MM.1S (cell line): Measurements from ENCODE around the gene RECQL5.
A peak's percentile ranks its signal among the peaks of the same experiment; 100 is the strongest.

Experiments used
- DNase-seq: peaks from one replicate; pipeline ENCODE4 v3.0.0-alpha.2; 2015
- H2AFZ ChIP-seq: fragments of 300-600 bp; sonication (generic); 2 replicates; pipeline ENCODE4 v1.6.0; 2016; ENCODE audit warnings: antibody characterized with exemption, low read length
- H3F3A ChIP-seq: fragments of 300-600 bp; sonication (generic); 2 replicates; pipeline ENCODE4 v1.6.1; 2016; ENCODE audit warnings: mild to moderate bottlenecking, antibody characterized with exemption, low read length, moderate library complexity, mixed read lengths; ENCODE audit not compliant: insufficient read depth
- H3K27ac ChIP-seq: fragments of 300-600 bp; sonication (generic); 2 replicates; pipeline ENCODE4 v1.5.1; 2016; ENCODE audit warnings: mild to moderate bottlenecking, low read length
- H3K27me3 ChIP-seq: fragments of 300-600 bp; sonication (generic); replicated peaks from 2 replicates; pipeline ENCODE4 v1.6.0; 2016; ENCODE audit warnings: low read length; ENCODE audit not compliant: insufficient read depth
- H3K36me3 ChIP-seq: fragments of 300-600 bp; sonication (generic); replicated peaks from 2 replicates; pipeline ENCODE4 v1.6.1; 2016; ENCODE audit warnings: mild to moderate bottlenecking, low read length, mixed read lengths; ENCODE audit not compliant: insufficient read depth
- H3K4me1 ChIP-seq: fragments of 300-600 bp; sonication (generic); 2 replicates; pipeline ENCODE4 v1.6.1; 2016; ENCODE audit warnings: low read length, mixed read lengths
- H3K4me2 ChIP-seq: fragments of 300-600 bp; sonication (generic); 2 replicates; pipeline ENCODE4 v1.6.0; 2016; ENCODE audit warnings: low read depth, low read length
- H3K4me3 ChIP-seq: fragments of 300-600 bp; sonication (generic); 2 replicates; pipeline ENCODE4 v1.5.1; 2016; ENCODE audit warnings: low read length, mixed read lengths
- H3K79me2 ChIP-seq: fragments of 300-600 bp; sonication (generic); 2 replicates; pipeline ENCODE4 v1.6.1; 2016; ENCODE audit warnings: mixed run types, low read length, mixed read lengths
- H3K9ac ChIP-seq: fragments of 300-600 bp; sonication (generic); 2 replicates; pipeline ENCODE4 v1.6.1; 2016; ENCODE audit warnings: low read length, mixed read lengths
- H3K9me2 ChIP-seq: fragments of 300-600 bp; sonication (generic); replicated peaks from 2 replicates; pipeline ENCODE4 v1.6.1; 2016; ENCODE audit warnings: mild to moderate bottlenecking, low read length, mixed read lengths; ENCODE audit not compliant: insufficient read depth
- H3K9me3 ChIP-seq: fragments of 300-600 bp; sonication (generic); replicated peaks from 2 replicates; pipeline ENCODE4 v1.6.1; 2016; ENCODE audit warnings: mild to moderate bottlenecking, low read length, mixed read lengths; ENCODE audit not compliant: insufficient read depth
- H4K20me1 ChIP-seq: fragments of 300-600 bp; sonication (generic); 2 replicates; pipeline ENCODE4 v1.6.1; 2016; ENCODE audit warnings: mild to moderate bottlenecking, low read length, moderate library complexity, mixed read lengths; ENCODE audit not compliant: insufficient read depth
- CTCF ChIP-seq: fragments of 300-600 bp; sonication (generic); IDR thresholded peaks from 2 replicates; pipeline ENCODE4 v1.5.1; 2016; ENCODE audit warnings: antibody characterized with exemption, low read length, mixed read lengths
- EZH2 ChIP-seq: fragments of 300-600 bp; sonication (generic); optimal IDR thresholded peaks from 2 replicates; pipeline ENCODE3; 2017; ENCODE audit warnings: low read depth, mild to moderate bottlenecking, antibody characterized with exemption, low read length, mixed read lengths
- EZH2phosphoT487 ChIP-seq: fragments of 300-600 bp; sonication (generic); IDR thresholded peaks from 2 replicates; pipeline ENCODE4 v1.6.1; 2018; ENCODE audit warnings: antibody characterized with exemption, low read length

RECQL5 gene

GRCh38 chr17:75666959-75667790, at the start of gene RECQL5, which contains the start of gene SAP30BP:
TSS of gene RECQL5 (minus strand) at chr17:75667154. CDS start at chr17:75666557, 597 bp downstream.
TSS of gene SAP30BP (plus strand) at chr17:75667338. CDS start at chr17:75667373, 35 bp downstream.
- H3F3A ChIP-seq = peaks cover 17% of the 10 kb centered on the region; the same call in 1 of the 2 replicates
- TF ChIP-seq EZH2phosphoT487 (no peak), EZH2 (no peak), CTCF (no peak)
- peak; percentile 98 for DNase-seq
- H2AFZ ChIP-seq = peak within 1 kb of the TSS; percentile 66
- H3K27ac ChIP-seq = peak within 1 kb of the TSS; percentile 47; the same call in 1 of the 2 replicates
- H3K9me2 ChIP-seq = no peaks in the 10 kb centered on the region
- peaks cover 29% of the 10 kb centered on the region for H3K4me1 ChIP-seq
- peak within 1 kb of the TSS; percentile 85 for H3K4me2 ChIP-seq
- H3K9me3 ChIP-seq = no peaks in the 10 kb centered on the region
- H4K20me1 ChIP-seq = no peaks in the 10 kb centered on the region
- peaks cover 12% of the 10 kb centered on the region for H3K36me3 ChIP-seq
- H3K27me3 ChIP-seq = no peaks in the 10 kb centered on the region
- H3K9ac ChIP-seq = peak within 1 kb of the TSS; percentile 84
- peaks cover 67% of the 10 kb centered on the region for H3K79me2 ChIP-seq
- H3K4me3 ChIP-seq = peak within 1 kb of the TSS; percentile 88

- Histone ChIP-seq H3K27ac (no peak overlapping the region), H3K27me3 (peaks cover under 1% of the 10 kb centered on the region; the same call in 1 of the 2 replicates), H3F3A (0 out of 2 replicates have a peak, but pooled peaks cover 3% of the 10 kb centered on the region), H3K4me3 (no peak overlapping the region), H3K9me3 (no peaks in the 10 kb centered on the region), H3K4me1 (no peaks in the 10 kb centered on the region), H3K9me2 (no peaks in the 10 kb centered on the region), H3K36me3 (no peaks in the 10 kb centered on the region), H3K79me2 (no peaks in the 10 kb centered on the region), H3K9ac (no peak overlapping the region), H3K4me2 (no peak overlapping the region), H4K20me1 (no peaks in the 10 kb centered on the region), H2AFZ (no peak overlapping the region)
- TF ChIP-seq EZH2phosphoT487 (no peak), CTCF (no peak), EZH2 (no peak)
- DNase-seq = no peak
Measured at GRCh38 chr17:75712446-75712845, 45.5 kb upstream of the RECQL5 start.

DNA sequence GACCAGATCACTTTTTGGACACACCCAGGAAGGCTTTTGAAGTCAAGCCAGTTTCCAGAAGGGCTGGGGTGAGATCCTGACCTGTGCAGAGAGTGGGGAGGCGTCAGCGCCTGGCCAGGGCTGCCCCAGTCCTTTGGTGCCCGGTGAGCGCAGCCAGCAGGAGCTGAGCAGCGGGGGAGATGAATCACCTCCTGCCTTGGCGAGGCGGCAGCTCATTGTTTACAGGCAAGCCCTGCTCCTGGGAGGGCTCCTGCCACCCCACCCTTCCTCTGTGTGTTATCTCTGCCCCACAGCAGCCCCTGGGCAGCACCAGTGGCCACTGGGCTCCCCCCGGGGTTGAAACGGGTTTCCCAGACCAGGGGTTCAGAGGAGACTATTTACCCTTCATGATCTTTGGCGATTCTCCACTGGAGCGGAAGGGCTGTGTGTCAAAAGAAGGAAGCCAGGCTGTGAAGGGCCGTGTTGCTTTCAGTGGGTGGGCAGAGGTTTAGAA, 40.2 kb upstream of the RECQL5 start:
- DNase-seq = no peak
- Histone ChIP-seq H3K36me3 (peaks cover 5% of the 10 kb centered on the region; the same call in 1 of the 2 replicates), H2AFZ (no peak overlapping the region), H3K4me2 (no peak overlapping the region), H3K27ac (no peak overlapping the region), H3K9me2 (no peaks in the 10 kb centered on the region), H3K27me3 (no peaks in the 10 kb centered on the region), H3K79me2 (no peaks in the 10 kb centered on the region), H3F3A (no peaks in the 10 kb centered on the region), H3K4me3 (no peak overlapping the region), H3K9ac (no peak overlapping the region), H3K9me3 (no peaks in the 10 kb centered on the region), H3K4me1 (no peaks in the 10 kb centered on the region), H4K20me1 (no peaks in the 10 kb centered on the region)
- TF ChIP-seq EZH2phosphoT487 (no peak), EZH2 (no peak), CTCF (no peak)
